K562 (cell line): ENCODE measurements around the gene FARP2. TPM values are rescaled to one million over a fixed set of nuclear protein-coding genes. Genes with fewer than 3 reads are reported as not detected.

ENCODE experiments used
- TAF1 ChIP-seq: IDR thresholded peaks from 2 replicates; pipeline ENCODE4 v1.6.1; 2011; ENCODE audit warnings: mild to moderate bottlenecking, low read length, moderate library complexity; ENCODE audit not compliant: insufficient read depth, control insufficient read depth, severe bottlenecking; ENCODE audit errors: extremely low read depth
- TGIF2 ChIP-seq: sonication (generic); formaldehyde crosslinking; IDR thresholded peaks from 2 replicates; pipeline ENCODE4 v1.8.1; 2022; ENCODE audit warnings: mild to moderate bottlenecking, missing genetic modification reagents, moderate library complexity
- ZBTB9 ChIP-seq: fragments of 450-650 bp; formaldehyde crosslinking; IDR thresholded peaks from 2 replicates; pipeline ENCODE4 v1.4.0; 2020; ENCODE audit warnings: mild to moderate bottlenecking, moderate library complexity
- ZC3H4 ChIP-seq: sonication (generic); formaldehyde crosslinking; IDR thresholded peaks from 2 replicates; pipeline ENCODE4 v1.9.0; 2021; ENCODE audit warnings: missing genetic modification reagents, borderline replicate concordance
- polyA plus RNA-seq, 8 experiments: library from polyadenylated mRNA; depleted of rRNA in 4 of 8; stranded (reverse) in 5 of 8; unstranded in 3 of 8; fragments of >200 nt; fragmentation: Nextera tagmentation in 2 of 8; fragmentation: Illumina TruSeq in 1 of 8; extraction: Ambion mirVana in 2 of 8; extraction: Trizol in 1 of 8; gene quantifications; 2 replicates each; pipeline versions ENCODE4 v1.2.1 to v1.2.3, GENCODE V29; 2011 to 2014; ENCODE audit warnings: inconsistent platforms in 1 of 8, missing spikeins in 1 of 8
- total RNA-seq, 7 experiments: library from RNA; depleted of rRNA in 6 of 7; stranded (reverse); fragments of >200 nt in 6 of 7; fragmentation: Illumina TruSeq in 2 of 7; extraction: Trizol in 2 of 7; gene quantifications; 2 replicates each; pipeline versions ENCODE4 v1.2.1 to v1.2.3, GENCODE V29; 2011 to 2021; ENCODE audit warnings: low replicate concordance in 1 of 7
- TF ChIP-seq, protein P1 (sequence below): fragments of 200-600 bp; sonication (generic); IDR thresholded peaks from one replicate; pipeline ENCODE4 v1.6.1; 2012; ENCODE audit warnings: mild to moderate bottlenecking, low read depth, low read length, inconsistent platforms
- TF ChIP-seq, protein P2 (sequence below), 2 experiments: fragments of 200-800 bp in 1 of 2; sonication (Bioruptor generic) in 1 of 2; sonication (generic) in 1 of 2; formaldehyde crosslinking in 1 of 2; IDR thresholded peaks in 1 of 2; conservative IDR thresholded peaks in 1 of 2; 2 replicates each; pipeline versions ENCODE4 v1.5.0 to v1.6.1; 2016 to 2020; ENCODE audit warnings: missing compliant biosample characterization in 1 of 2, missing genetic modification characterization in 1 of 2, missing genetic modification reagents in 1 of 2
- TF ChIP-seq, protein P3 (sequence below): fragments of 250-450 bp; sonication (Bioruptor Pico); IDR thresholded peaks from 2 replicates; pipeline ENCODE4 v1.9.0; 2021; ENCODE audit warnings: mild to moderate bottlenecking, inconsistent platforms

The FARP2 gene
- total and polyA plus RNA-seq, 9 of the 15 experiments (the other 6 are each of a cell fraction or from before 2014, with no cell fraction given), result 4.1 to 38.1 (median 21.1) TPM

- TF ChIP-seq, protein P1, sequence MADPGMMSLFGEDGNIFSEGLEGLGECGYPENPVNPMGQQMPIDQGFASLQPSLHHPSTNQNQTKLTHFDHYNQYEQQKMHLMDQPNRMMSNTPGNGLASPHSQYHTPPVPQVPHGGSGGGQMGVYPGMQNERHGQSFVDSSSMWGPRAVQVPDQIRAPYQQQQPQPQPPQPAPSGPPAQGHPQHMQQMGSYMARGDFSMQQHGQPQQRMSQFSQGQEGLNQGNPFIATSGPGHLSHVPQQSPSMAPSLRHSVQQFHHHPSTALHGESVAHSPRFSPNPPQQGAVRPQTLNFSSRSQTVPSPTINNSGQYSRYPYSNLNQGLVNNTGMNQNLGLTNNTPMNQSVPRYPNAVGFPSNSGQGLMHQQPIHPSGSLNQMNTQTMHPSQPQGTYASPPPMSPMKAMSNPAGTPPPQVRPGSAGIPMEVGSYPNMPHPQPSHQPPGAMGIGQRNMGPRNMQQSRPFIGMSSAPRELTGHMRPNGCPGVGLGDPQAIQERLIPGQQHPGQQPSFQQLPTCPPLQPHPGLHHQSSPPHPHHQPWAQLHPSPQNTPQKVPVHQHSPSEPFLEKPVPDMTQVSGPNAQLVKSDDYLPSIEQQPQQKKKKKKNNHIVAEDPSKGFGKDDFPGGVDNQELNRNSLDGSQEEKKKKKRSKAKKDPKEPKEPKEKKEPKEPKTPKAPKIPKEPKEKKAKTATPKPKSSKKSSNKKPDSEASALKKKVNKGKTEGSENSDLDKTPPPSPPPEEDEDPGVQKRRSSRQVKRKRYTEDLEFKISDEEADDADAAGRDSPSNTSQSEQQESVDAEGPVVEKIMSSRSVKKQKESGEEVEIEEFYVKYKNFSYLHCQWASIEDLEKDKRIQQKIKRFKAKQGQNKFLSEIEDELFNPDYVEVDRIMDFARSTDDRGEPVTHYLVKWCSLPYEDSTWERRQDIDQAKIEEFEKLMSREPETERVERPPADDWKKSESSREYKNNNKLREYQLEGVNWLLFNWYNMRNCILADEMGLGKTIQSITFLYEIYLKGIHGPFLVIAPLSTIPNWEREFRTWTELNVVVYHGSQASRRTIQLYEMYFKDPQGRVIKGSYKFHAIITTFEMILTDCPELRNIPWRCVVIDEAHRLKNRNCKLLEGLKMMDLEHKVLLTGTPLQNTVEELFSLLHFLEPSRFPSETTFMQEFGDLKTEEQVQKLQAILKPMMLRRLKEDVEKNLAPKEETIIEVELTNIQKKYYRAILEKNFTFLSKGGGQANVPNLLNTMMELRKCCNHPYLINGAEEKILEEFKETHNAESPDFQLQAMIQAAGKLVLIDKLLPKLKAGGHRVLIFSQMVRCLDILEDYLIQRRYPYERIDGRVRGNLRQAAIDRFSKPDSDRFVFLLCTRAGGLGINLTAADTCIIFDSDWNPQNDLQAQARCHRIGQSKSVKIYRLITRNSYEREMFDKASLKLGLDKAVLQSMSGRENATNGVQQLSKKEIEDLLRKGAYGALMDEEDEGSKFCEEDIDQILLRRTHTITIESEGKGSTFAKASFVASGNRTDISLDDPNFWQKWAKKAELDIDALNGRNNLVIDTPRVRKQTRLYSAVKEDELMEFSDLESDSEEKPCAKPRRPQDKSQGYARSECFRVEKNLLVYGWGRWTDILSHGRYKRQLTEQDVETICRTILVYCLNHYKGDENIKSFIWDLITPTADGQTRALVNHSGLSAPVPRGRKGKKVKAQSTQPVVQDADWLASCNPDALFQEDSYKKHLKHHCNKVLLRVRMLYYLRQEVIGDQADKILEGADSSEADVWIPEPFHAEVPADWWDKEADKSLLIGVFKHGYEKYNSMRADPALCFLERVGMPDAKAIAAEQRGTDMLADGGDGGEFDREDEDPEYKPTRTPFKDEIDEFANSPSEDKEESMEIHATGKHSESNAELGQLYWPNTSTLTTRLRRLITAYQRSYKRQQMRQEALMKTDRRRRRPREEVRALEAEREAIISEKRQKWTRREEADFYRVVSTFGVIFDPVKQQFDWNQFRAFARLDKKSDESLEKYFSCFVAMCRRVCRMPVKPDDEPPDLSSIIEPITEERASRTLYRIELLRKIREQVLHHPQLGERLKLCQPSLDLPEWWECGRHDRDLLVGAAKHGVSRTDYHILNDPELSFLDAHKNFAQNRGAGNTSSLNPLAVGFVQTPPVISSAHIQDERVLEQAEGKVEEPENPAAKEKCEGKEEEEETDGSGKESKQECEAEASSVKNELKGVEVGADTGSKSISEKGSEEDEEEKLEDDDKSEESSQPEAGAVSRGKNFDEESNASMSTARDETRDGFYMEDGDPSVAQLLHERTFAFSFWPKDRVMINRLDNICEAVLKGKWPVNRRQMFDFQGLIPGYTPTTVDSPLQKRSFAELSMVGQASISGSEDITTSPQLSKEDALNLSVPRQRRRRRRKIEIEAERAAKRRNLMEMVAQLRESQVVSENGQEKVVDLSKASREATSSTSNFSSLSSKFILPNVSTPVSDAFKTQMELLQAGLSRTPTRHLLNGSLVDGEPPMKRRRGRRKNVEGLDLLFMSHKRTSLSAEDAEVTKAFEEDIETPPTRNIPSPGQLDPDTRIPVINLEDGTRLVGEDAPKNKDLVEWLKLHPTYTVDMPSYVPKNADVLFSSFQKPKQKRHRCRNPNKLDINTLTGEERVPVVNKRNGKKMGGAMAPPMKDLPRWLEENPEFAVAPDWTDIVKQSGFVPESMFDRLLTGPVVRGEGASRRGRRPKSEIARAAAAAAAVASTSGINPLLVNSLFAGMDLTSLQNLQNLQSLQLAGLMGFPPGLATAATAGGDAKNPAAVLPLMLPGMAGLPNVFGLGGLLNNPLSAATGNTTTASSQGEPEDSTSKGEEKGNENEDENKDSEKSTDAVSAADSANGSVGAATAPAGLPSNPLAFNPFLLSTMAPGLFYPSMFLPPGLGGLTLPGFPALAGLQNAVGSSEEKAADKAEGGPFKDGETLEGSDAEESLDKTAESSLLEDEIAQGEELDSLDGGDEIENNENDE, result no peak
- no peak for TF ChIP-seq TGIF2 (CRISPR knock-in tag)
- TF ChIP-seq ZBTB9 (CRISPR knock-in tag), result 0 out of 2 replicates have a peak, but pooled peaks have one; percentile 16
- peak; percentile 77 for TF ChIP-seq TAF1
- TF ChIP-seq, protein P2, sequence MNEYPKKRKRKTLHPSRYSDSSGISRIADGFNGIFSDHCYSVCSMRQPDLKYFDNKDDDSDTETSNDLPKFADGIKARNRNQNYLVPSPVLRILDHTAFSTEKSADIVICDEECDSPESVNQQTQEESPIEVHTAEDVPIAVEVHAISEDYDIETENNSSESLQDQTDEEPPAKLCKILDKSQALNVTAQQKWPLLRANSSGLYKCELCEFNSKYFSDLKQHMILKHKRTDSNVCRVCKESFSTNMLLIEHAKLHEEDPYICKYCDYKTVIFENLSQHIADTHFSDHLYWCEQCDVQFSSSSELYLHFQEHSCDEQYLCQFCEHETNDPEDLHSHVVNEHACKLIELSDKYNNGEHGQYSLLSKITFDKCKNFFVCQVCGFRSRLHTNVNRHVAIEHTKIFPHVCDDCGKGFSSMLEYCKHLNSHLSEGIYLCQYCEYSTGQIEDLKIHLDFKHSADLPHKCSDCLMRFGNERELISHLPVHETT (CRISPR knock-in tag; conservative IDR thresholded peaks at IDR 0.05 in 1 of 2, IDR thresholded peaks at IDR 0.05 in 1 of 2), result peak in 1 of 2 experiments; percentile 5; a peak in 1 of 4 replicates
- TF ChIP-seq, protein P3, sequence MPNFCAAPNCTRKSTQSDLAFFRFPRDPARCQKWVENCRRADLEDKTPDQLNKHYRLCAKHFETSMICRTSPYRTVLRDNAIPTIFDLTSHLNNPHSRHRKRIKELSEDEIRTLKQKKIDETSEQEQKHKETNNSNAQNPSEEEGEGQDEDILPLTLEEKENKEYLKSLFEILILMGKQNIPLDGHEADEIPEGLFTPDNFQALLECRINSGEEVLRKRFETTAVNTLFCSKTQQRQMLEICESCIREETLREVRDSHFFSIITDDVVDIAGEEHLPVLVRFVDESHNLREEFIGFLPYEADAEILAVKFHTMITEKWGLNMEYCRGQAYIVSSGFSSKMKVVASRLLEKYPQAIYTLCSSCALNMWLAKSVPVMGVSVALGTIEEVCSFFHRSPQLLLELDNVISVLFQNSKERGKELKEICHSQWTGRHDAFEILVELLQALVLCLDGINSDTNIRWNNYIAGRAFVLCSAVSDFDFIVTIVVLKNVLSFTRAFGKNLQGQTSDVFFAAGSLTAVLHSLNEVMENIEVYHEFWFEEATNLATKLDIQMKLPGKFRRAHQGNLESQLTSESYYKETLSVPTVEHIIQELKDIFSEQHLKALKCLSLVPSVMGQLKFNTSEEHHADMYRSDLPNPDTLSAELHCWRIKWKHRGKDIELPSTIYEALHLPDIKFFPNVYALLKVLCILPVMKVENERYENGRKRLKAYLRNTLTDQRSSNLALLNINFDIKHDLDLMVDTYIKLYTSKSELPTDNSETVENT (CRISPR knock-in tag), result peak; percentile 75; the same call in 1 of the 2 replicates
- no peak for TF ChIP-seq ZC3H4 (CRISPR knock-in tag)
Measured at GRCh38 chr2:241315093-241315878, 40.8 kb upstream of the FARP2 start, which contains the start of gene HDLBP (continued).
